Activated CD4-positive, alpha-beta T cell treated with anti-CD3 and anti-CD28 coated beads for 1 hour (primary cell): Measurements from ENCODE around the gene SPATA21.
"Not testable (repeated sequence)": the region's sequence is repeated elsewhere in the genome, so short reads cannot be mapped to it uniquely, and the experiment has no call there.

ENCODE experiments used
- DNase-seq: peaks from one replicate; pipeline ENCODE4 v3.0.0-alpha.2; 2020

The SPATA21 gene, protein sequence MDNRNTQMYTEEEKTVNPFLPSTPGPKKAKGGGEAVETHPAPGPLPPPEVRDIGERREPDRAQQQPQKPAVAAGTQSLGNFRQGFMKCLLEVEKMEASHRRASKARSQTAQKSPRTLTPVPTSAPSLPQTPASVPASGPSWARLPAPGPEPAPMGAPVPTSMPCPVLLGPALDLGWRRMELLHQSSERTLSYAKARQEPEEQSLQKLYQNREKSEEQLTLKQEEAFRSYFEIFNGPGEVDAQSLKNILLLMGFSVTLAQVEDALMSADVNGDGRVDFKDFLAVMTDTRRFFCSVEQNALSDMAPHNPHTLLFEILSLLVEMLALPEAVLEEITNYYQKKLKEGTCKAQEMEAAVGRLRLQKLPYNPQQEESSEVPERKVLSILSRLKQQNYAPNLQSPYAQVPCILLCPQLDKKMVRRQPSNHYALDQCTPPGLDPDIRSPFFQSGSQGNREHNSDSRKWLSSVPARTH

DNA sequence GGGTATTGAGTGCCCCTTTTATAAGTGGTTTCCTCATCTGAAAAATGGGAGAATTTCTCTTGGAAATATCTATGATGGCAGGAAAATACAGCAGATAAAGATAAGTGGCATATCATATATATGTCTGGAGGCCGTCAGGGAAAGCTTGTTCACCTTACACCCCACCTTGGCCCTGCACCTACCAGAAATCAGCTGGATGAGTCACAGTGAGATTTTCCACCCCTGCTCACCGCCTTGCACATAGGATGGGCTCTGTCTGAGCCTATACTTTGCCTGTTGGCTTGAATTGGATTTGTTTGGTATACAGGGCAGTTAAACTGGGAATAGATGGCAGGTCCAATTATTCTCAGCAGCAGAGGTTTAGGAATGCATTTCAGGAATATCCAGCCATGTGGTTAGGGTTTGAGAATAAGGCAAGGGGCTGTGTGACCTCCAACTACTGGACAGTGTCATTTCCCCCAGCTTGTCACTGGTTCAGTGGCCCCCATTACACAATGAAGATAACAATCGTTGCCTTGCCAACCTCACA lies at the start of gene SPATA21:
Gene SPATA21, minus strand, starts transcription at position 479 of the 529 bp plus-strand sequence. CDS start 6,053 bp downstream, outside the sequence.
- no peak for DNase-seq

GRCh38 chr1:16487011-16487410 lies 49.8 kb upstream of the SPATA21 start:
- not testable (repeated sequence) for DNase-seq

DNA sequence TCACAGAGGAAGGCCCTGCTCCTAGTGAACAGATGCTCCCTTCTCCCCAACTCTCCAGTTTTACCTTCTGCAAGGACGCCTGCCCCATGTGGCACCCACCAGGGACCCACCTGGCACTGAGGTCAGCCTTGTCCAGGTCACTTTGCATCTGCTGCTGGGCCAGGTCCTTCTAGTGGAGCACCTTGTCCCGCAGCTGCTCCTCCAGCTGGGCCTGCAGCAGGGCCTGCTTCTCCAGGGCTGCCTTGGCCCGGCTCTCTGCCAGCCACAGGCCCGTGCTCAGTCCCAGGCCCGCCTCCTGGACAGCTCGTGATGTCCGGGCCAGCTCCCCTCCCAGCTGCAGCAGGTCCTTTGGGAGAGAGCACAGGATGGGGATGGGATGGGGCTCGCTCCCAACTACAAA lies 49.1 kb upstream of the SPATA21 start:
- not testable (repeated sequence) for DNase-seq

- DNase-seq = no peak
Measured at GRCh38 chr1:16484931-16485330, 47.7 kb upstream of the SPATA21 start.

DNA sequence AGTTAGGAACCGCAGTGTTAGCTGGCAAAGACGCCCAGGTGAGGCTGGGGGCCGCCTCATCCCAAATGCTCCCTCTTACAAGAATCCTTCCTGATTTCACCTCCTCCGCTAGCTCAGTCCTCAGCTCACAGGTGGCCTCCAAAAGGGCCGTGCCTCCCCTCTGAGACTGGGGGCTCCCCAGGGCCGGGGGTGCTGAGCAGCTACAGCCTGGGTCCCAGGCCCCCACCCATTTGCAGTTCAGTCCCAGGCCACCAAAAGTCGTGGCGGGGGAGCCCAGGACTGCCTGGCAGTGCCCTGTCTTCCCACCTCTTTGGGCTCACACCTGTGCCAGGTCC lies 47.2 kb upstream of the SPATA21 start:
- no peak for DNase-seq

DNA sequence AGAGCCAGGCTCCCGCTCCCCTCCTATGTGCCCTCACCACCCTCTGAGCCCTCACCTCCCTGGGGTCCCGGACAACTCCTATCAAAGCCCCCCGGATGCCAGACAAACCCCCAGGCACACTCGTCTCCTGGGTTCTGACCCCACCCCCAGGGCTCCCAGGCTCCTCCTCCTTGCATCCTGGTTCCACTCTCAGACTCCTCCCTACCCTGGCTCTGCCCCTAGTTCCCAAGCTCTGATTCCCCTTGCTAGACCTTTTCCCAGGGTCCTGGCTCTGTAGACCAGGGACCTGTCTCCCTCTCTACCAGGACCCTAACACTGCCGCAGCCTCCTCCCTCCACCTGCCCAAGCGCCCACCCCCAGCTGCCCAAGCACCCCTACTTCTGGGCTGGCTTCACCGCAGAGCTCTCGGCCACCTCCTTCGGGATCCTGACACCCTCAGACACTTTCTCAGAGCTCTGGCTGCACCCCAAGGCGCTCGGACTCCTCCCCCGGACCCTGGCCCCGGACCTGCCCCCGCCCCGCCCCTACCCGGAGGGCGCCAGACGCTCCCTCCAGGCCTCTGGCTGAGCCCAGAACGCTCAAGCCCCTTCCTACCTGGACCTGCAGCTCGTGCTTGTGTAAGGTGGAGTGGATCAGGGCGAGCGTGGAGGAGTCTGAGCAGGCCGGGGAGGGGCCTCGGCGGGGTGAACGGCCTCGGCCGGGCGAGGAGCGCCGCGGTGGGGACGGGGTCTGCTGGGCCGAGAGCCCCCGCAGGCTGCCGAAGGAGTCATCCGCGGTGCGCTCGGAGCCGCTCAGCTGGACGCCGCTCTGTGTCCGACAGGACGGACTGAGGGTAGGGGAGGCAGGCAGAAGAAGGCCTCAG lies 46.6 kb upstream of the SPATA21 start:
- DNase-seq = not testable (repeated sequence)

GRCh38 chr1:16483146-16483545 lies 45.9 kb upstream of the SPATA21 start:
- not testable (repeated sequence) for DNase-seq

DNA sequence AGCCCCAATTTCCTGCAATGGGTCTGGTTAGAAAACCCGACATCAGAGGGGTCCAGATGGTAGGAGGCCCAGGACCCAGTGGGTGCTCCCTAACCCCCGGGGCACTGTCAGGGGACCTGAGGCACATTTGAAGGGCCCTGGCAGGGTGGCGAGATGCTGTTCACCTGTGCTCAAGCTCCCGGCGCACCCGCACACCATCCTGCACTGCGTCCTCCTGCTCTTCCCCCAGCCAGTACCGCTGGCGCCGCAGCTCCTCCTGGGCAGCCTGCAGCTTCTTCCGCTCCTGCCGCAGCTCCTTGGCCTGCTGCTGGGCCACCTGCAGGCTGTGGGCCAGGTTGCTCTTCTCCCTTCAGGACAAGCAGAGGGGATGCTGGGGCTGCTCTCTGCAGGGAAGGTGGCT lies 40.9 kb upstream of the SPATA21 start:
- DNase-seq = no peak

DNA sequence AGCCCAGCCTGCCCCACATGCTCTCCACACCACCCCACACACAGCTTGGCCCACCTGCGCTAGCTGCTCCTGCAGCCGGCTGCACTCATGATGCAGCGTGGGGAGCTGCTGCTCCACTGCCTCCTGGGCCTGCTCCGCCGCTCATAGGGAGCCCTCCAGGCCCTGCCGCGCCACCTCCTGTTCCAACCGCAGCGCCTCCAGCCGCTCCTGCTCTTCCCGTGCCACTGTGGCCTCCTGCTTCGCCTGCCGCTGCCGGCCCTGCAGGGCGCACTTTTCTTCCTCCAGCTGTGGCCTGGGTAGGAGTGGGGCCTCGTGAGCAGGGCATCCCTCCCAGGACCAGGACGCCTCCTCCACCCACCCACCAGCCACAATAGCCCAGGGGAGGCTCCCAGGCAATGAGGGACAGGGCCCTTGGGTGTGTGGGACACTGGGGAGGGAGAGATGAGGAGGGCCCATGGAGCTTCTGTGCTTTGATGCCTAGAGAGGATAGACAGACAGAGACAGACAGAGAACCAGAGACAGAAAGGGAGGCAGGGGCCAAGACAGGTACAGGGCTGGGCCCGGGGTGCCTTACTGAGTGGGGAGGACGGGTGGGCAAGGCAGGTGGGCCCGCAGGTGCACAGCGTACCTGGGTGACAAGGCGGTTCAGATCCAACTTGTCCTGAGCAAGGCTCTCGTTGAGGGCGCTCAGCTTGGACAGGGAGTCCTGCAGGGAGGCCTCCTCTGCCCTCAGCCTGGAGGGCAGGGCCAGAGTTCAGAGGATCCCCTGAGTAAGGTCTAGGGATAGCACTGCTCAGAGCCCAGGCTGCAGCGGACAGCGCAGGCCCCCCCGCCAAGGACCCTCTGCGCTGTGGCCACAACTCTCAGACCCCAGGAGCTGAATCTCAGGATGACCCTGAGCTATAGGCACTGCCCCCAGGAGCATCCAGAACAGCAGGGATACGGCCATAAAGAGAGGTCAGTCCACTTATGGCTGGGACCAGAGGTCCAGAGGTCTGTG lies 38.8 kb upstream of the SPATA21 start:
- not testable (repeated sequence) for DNase-seq

DNA sequence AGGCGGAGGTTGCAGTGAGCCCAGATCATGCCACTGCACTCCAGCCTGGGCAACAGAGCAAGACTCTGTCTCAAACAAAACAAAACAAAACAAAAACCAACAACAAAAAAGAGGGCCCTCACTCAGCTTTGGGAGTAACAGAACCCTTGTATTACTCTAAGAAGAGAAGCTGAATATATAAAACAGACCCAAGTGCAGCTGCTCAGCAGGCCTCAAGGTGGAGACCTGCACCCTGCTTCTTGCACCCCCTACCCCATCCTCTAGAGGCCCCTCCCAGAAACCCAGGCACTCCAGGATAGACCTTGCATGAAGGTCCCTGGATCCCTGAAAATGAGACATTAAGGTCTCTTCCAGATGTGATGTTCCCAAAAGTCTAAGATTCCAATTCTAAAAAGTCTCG lies 37.7 kb upstream of the SPATA21 start:
- DNase-seq = not testable (repeated sequence)

- no peak for DNase-seq
Measured at GRCh38 chr1:16474166-16474800, 37.1 kb upstream of the SPATA21 start.

- DNase-seq = no peak
Measured at GRCh38 chr1:16468558-16468957, 31.3 kb upstream of the SPATA21 start.

DNA sequence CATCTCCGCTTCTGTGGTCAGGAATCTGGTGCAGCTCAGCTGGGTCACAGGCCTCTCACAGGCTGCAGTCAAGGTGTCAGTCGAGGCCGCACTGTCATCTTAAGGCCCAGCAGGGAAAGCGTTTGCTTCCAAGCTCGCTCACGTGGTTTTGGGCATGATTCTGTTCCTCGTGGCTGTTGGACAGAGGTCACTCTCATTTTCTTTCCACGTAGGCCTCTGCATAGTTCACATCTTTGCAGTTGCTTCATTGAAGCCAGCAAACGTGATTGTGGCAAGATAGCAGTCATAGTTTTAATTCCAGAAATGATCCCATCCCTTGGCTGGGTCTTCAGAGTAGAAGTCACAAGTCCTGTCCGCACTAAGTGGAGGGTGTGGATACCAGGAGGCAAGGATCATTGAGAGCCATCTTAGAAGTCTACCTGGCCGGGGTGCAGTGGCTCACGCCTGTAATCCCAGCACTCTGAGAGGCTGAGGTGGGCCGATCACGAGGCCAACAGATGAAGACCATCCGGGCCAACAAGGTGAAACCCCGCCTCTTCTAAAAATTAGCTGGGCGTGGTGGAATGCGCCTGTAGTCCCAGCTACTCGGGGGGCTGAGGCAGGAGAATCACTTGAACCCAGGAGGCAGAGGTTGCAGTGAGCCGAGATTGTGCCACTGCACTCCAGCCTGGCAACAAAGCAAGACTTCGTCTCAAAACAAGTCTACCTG lies 27.8 kb upstream of the SPATA21 start:
- no peak for DNase-seq

DNA sequence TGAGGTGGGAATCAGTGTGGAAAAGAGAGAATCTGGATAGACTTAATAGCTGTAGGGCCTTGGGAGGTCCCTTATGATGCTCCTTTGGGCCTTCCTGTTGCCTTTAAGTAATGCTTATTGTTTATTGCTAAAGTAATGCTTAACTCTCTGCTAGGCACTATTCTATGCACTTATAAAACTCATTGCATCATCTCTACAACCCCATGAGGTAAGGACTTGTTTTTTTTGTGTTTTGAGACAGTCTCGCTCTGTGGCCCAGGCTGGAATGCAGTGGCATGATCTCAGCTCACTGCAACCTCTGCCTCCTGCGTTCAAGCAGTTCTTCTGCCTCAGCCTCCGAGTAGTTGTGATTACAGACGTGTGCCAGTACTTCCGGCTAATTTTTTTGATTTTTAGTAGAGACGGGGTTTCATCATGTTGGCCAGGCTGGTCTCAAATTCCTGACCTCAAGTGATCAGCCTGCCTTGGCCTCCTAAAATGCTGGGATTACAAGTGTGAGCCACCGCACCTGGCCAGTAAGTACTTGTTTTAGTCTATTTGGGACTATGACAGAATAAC lies 25.6 kb upstream of the SPATA21 start:
- no peak for DNase-seq

- no peak for DNase-seq
Measured at GRCh38 chr1:16461681-16462080, 24.5 kb upstream of the SPATA21 start.

GRCh38 chr1:16459352-16459925 lies 22.2 kb upstream of the SPATA21 start:
- no peak for DNase-seq

DNA sequence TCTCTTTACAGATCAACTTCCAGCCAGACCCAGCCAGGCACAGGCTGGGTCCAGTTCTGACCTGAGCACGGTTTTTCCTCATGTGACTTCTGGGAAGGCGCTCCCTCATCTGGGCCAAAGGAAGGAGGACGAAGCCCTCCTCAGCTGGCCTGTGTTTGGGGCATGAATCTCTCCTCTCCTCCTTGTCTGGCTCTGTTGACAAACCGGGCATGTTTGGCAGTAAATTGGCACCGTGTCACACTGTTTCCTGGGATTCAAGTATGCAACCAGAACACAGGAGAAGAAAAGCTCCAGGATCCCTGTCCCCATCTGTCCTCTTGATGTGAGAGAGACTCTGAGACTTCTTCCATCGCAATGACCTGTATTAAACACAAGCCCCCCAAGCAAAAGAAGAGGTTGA lies 21.6 kb upstream of the SPATA21 start:
- DNase-seq = no peak

DNA sequence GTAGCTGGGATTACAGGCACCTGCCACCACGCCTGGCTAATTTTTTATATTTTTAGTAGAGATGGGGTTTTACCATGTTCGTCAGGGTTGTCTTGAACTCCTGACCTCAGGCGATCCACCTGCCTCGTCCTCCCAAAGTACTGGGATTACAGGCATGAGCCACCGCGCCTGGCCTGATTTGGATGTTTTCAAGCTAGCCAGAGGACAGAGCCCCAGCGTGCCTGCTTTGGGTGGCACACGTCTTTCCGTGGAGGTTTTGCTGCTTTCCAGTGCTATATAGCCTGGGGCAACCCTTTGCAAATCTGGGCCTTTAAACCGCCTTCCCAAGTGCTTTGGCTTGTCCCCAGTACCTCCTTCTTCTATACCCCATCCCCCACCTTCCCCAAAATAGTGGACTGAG lies 18.9 kb upstream of the SPATA21 start:
- DNase-seq = not testable (repeated sequence)

- not testable (repeated sequence) for DNase-seq
Measured at GRCh38 chr1:16454909-16455308, 17.7 kb upstream of the SPATA21 start.

GRCh38 chr1:16451841-16452528 lies 14.8 kb upstream of the SPATA21 start:
- DNase-seq = no peak
